IPS-15b (cell line): ENCODE data around the gene EBF3.

Experiments used
- H3K27me3 ChIP-seq: one replicate; pipeline ENCODE4 v1.6.1; 2013; ENCODE audit warnings: low read length; ENCODE audit not compliant: control insufficient read depth, insufficient read depth
- H3K36me3 ChIP-seq: one replicate; pipeline ENCODE4 v1.6.1; 2013; ENCODE audit warnings: low read length; ENCODE audit not compliant: control insufficient read depth, insufficient read depth
- H3K4me1 ChIP-seq: one replicate; pipeline ENCODE4 v1.6.1; 2013; ENCODE audit warnings: mild to moderate bottlenecking, low read length; ENCODE audit not compliant: control insufficient read depth, insufficient read depth
- H3K4me3 ChIP-seq: one replicate; pipeline ENCODE4 v1.5.1; 2013; ENCODE audit warnings: low read depth, low read length
- H3K9ac ChIP-seq: one replicate; pipeline ENCODE4 v1.6.1; 2013; ENCODE audit warnings: low read depth, mild to moderate bottlenecking, low read length
- H3K9me3 ChIP-seq: one replicate; pipeline ENCODE4 v1.6.1; 2013; ENCODE audit warnings: mild to moderate bottlenecking, low read length; ENCODE audit not compliant: control insufficient read depth, insufficient read depth

EBF3 gene, protein sequence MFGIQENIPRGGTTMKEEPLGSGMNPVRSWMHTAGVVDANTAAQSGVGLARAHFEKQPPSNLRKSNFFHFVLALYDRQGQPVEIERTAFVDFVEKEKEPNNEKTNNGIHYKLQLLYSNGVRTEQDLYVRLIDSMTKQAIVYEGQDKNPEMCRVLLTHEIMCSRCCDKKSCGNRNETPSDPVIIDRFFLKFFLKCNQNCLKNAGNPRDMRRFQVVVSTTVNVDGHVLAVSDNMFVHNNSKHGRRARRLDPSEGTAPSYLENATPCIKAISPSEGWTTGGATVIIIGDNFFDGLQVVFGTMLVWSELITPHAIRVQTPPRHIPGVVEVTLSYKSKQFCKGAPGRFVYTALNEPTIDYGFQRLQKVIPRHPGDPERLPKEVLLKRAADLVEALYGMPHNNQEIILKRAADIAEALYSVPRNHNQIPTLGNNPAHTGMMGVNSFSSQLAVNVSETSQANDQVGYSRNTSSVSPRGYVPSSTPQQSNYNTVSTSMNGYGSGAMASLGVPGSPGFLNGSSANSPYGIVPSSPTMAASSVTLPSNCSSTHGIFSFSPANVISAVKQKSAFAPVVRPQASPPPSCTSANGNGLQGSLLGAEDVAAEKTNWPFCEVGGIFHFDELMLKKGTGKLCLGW

GRCh38 chr10:129963641-129964501 is at the start of gene EBF3:
EBF3 (minus strand) TSS chr10:129964274; CDS start chr10:129963768, 506 bp downstream.
- H3K27me3 ChIP-seq, result peaks cover 88% of the 10 kb centered on the region
- H3K9ac ChIP-seq, result no peak within 1 kb of the TSS
- H3K4me1 ChIP-seq, result peaks cover 18% of the 10 kb centered on the region
- H3K9me3 ChIP-seq, result no peaks in the 10 kb centered on the region
- H3K4me3 ChIP-seq, result peak within 1 kb of the TSS; percentile 45
- H3K36me3 ChIP-seq, result no peaks in the 10 kb centered on the region

- Histone ChIP-seq H3K9me3 (no peaks in the 10 kb centered on the region), H3K4me1 (no peaks in the 10 kb centered on the region), H3K9ac (no peak overlapping the region), H3K27me3 (no peaks in the 10 kb centered on the region), H3K4me3 (no peak overlapping the region), H3K36me3 (no peaks in the 10 kb centered on the region)
Measured at GRCh38 chr10:130013335-130014262, 49.5 kb upstream of the EBF3 start.

DNA sequence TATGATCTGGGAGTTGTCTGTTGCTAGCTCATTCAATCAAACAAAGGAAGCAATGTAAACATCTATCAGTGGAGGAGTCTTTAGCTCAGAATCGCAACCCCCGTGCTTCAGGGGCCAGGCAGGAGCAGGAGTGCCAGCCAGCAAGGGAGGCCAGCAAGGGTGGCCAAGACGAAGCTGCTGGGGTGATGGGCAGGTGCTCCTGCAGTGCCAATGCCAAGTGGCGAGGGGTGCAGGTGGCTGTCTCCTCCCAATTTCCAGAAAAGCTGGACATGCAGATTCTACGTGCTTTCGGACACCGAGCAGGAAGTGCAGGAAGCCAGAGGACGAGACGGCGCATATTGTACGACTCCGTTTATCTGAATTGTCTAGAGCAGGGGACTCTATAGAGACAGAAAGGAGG is 48.1 kb upstream of the EBF3 start:
- Histone ChIP-seq H3K9me3 (no peaks in the 10 kb centered on the region), H3K36me3 (no peaks in the 10 kb centered on the region), H3K27me3 (no peaks in the 10 kb centered on the region), H3K9ac (no peak overlapping the region), H3K4me1 (no peaks in the 10 kb centered on the region), H3K4me3 (no peak overlapping the region)

GRCh38 chr10:130010653-130011052 is 46.6 kb upstream of the EBF3 start:
- H3K27me3 ChIP-seq, result no peaks in the 10 kb centered on the region
- H3K9ac ChIP-seq, result no peak overlapping the region
- no peaks in the 10 kb centered on the region for H3K9me3 ChIP-seq
- no peaks in the 10 kb centered on the region for H3K4me1 ChIP-seq
- H3K36me3 ChIP-seq, result no peaks in the 10 kb centered on the region
- H3K4me3 ChIP-seq, result no peak overlapping the region

GRCh38 chr10:130009228-130009627 is 45.2 kb upstream of the EBF3 start:
- H3K9ac ChIP-seq, result no peak overlapping the region
- H3K4me3 ChIP-seq, result no peak overlapping the region
- H3K9me3 ChIP-seq, result no peaks in the 10 kb centered on the region
- H3K4me1 ChIP-seq, result no peaks in the 10 kb centered on the region
- no peaks in the 10 kb centered on the region for H3K27me3 ChIP-seq
- H3K36me3 ChIP-seq, result no peaks in the 10 kb centered on the region

DNA sequence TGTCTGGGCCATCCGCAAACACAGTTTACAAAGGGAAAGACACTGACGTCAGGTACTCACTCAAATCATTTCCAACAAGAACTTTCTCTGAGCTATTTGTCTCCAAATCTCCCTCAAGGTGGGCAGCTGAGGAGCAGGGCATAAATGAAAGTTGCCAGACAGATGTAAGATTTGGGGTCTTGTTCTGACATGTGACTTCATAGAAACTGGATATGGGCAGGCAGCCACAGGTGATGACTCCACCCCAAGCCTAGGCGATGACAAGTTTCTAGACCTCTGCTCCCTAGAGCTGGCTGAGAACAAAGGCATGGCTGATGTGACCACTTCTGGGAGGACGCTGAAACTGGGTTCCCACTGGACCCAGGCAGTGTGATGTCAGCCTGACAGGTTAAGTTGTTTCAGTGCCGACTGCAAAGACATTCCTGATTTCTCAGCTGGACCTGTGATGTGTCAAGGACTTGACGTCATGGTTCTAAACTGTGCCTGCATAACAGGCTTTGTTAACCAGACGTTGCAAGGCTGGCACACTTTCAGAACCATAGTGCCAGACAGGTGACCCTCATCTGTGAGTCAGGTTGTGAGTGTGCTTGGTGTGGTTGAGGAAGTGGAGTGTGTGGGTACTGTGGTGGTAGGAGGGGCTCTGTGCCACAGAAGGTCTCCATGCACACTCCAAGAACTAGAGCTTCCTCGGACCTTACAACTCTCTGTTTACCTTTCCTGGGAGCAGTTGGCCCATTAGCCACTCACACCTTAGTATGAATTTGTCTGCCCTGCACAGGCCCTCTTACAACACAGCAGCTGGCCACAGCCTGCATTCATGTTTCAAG is 39.9 kb upstream of the EBF3 start:
- H3K4me1 ChIP-seq, result no peaks in the 10 kb centered on the region
- no peaks in the 10 kb centered on the region for H3K36me3 ChIP-seq
- H3K27me3 ChIP-seq, result no peaks in the 10 kb centered on the region
- no peak overlapping the region for H3K9ac ChIP-seq
- H3K9me3 ChIP-seq, result no peaks in the 10 kb centered on the region
- H3K4me3 ChIP-seq, result no peak overlapping the region

GRCh38 chr10:130003166-130003565 is 39.1 kb upstream of the EBF3 start:
- no peaks in the 10 kb centered on the region for H3K4me1 ChIP-seq
- no peaks in the 10 kb centered on the region for H3K9me3 ChIP-seq
- no peak overlapping the region for H3K9ac ChIP-seq

GRCh38 chr10:130002606-130003005 is 38.5 kb upstream of the EBF3 start:
- Histone ChIP-seq H3K27me3 (no peaks in the 10 kb centered on the region), H3K9me3 (no peaks in the 10 kb centered on the region), H3K36me3 (no peaks in the 10 kb centered on the region), H3K9ac (no peak overlapping the region), H3K4me1 (no peaks in the 10 kb centered on the region), H3K4me3 (no peak overlapping the region)

More at GRCh38 chr10:130003166-130003565, 39.1 kb upstream of the EBF3 start:
- Histone ChIP-seq H3K4me3 (no peak overlapping the region), H3K27me3 (no peaks in the 10 kb centered on the region), H3K36me3 (no peaks in the 10 kb centered on the region)

GRCh38 chr10:130000918-130001317 is 36.8 kb upstream of the EBF3 start:
- no peaks in the 10 kb centered on the region for H3K36me3 ChIP-seq
- no peaks in the 10 kb centered on the region for H3K4me1 ChIP-seq
- no peak overlapping the region for H3K4me3 ChIP-seq
- H3K9ac ChIP-seq, result no peak overlapping the region
- no peaks in the 10 kb centered on the region for H3K9me3 ChIP-seq
- H3K27me3 ChIP-seq, result no peaks in the 10 kb centered on the region

- Histone ChIP-seq H3K27me3 (no peaks in the 10 kb centered on the region), H3K9me3 (no peaks in the 10 kb centered on the region), H3K4me1 (no peaks in the 10 kb centered on the region), H3K4me3 (no peak overlapping the region), H3K9ac (no peak overlapping the region), H3K36me3 (no peaks in the 10 kb centered on the region)
Measured at GRCh38 chr10:129999140-129999539, 35.1 kb upstream of the EBF3 start.
